Mesenchymal stem cell (in vitro differentiated cells and primary cell): ENCODE results near the gene MEGF11.

Experiments used
- DNase-seq: peaks from one replicate; pipeline ENCODE4 v3.0.0-alpha.2; 2013
- H2AFZ ChIP-seq: one replicate; pipeline ENCODE4 v1.6.1; 2013; ENCODE audit warnings: low read depth, mild to moderate bottlenecking, control low read depth, inconsistent platforms, low read length, moderate library complexity
- H2AK5ac ChIP-seq: 2 replicates; pipeline ENCODE4 v1.6.1; 2013; ENCODE audit warnings: low read length, moderate library complexity, mild to moderate bottlenecking, inconsistent platforms; ENCODE audit not compliant: severe bottlenecking
- H2BK120ac ChIP-seq: one replicate; pipeline ENCODE4 v1.6.1; 2013; ENCODE audit warnings: low read depth, mild to moderate bottlenecking, inconsistent platforms, low read length, moderate library complexity
- H2BK12ac ChIP-seq, 2 experiments: one replicate each; pipeline ENCODE4 v1.6.1; 2013; ENCODE audit warnings: inconsistent platforms in 2 of 2, low read length in 2 of 2, mild to moderate bottlenecking in 2 of 2, moderate library complexity in 2 of 2, control low read depth in 1 of 2
- H2BK15ac ChIP-seq: one replicate; pipeline ENCODE4 v1.6.1; 2013; ENCODE audit warnings: mild to moderate bottlenecking, low read depth, inconsistent platforms; ENCODE audit not compliant: poor library complexity, severe bottlenecking
- H2BK5ac ChIP-seq: 2 replicates; pipeline ENCODE4 v1.6.1; 2013; ENCODE audit warnings: low read depth, mild to moderate bottlenecking, low read length, control low read depth, inconsistent platforms; ENCODE audit not compliant: poor library complexity, severe bottlenecking
- H3K14ac ChIP-seq, 2 experiments: one replicate each; pipeline ENCODE4 v1.6.1; 2013; ENCODE audit warnings: inconsistent platforms in 2 of 2, low read length in 2 of 2, control low read depth in 1 of 2, mild to moderate bottlenecking in 1 of 2, moderate library complexity in 1 of 2
- H3K18ac ChIP-seq, 2 experiments: one replicate each; pipeline ENCODE4 v1.6.1; 2013; ENCODE audit warnings: inconsistent platforms in 2 of 2, low read length in 2 of 2, control low read depth in 1 of 2, low read depth in 1 of 2, mild to moderate bottlenecking in 1 of 2
- H3K23ac ChIP-seq, 2 experiments: one replicate each; pipeline ENCODE4 v1.6.1; 2013; ENCODE audit warnings: inconsistent platforms in 2 of 2, low read length in 2 of 2, mild to moderate bottlenecking in 2 of 2, moderate library complexity in 2 of 2, control low read depth in 1 of 2
- H3K27ac ChIP-seq: 2 replicates; pipeline ENCODE4 v1.5.1; 2013; ENCODE audit warnings: mild to moderate bottlenecking, moderate library complexity, low read length, control low read depth, inconsistent platforms; ENCODE audit not compliant: poor library complexity, severe bottlenecking
- H3K27me3 ChIP-seq, 2 experiments: 2 replicates each; pipeline versions ENCODE4 v1.6.1 to v1.7.0; 2013; ENCODE audit warnings: low read length in 2 of 2, mild to moderate bottlenecking in 2 of 2, moderate library complexity in 2 of 2, control low read depth in 1 of 2, inconsistent platforms in 1 of 2; ENCODE audit not compliant: control insufficient read depth in 1 of 2, insufficient read depth in 1 of 2
- H3K36me3 ChIP-seq, 2 experiments: 2 replicates each; pipeline versions ENCODE4 v1.6.1 to v1.7.0; 2013; ENCODE audit warnings: low read length in 2 of 2, control low read depth in 1 of 2, inconsistent platforms in 1 of 2, low read depth in 1 of 2, mild to moderate bottlenecking in 1 of 2; ENCODE audit not compliant: insufficient read depth in 2 of 2, control insufficient read depth in 1 of 2
- H3K4ac ChIP-seq, 2 experiments: one replicate each; pipeline ENCODE4 v1.6.1; 2013; ENCODE audit warnings: inconsistent platforms in 2 of 2, low read length in 2 of 2, mild to moderate bottlenecking in 2 of 2, moderate library complexity in 2 of 2, control low read depth in 1 of 2, low read depth in 1 of 2
- H3K4me1 ChIP-seq: 2 replicates; pipeline ENCODE4 v1.6.1; 2013; ENCODE audit warnings: low read depth, low read length, control low read depth; ENCODE audit not compliant: control insufficient read depth, insufficient read depth
- H3K4me2 ChIP-seq: 2 replicates; pipeline ENCODE4 v1.6.1; 2013; ENCODE audit warnings: low read length, mild to moderate bottlenecking, inconsistent platforms; ENCODE audit not compliant: poor library complexity, severe bottlenecking
- H3K4me3 ChIP-seq, 2 experiments: 2 replicates each; pipeline versions ENCODE4 v1.5.1 to v1.7.0; 2013; ENCODE audit warnings: low read length in 2 of 2, mild to moderate bottlenecking in 2 of 2, control low read depth in 1 of 2, low read depth in 1 of 2; ENCODE audit not compliant: insufficient read depth in 1 of 2
- H3K79me1 ChIP-seq: replicated peaks from 2 replicates; pipeline ENCODE4 v1.6.1; 2013; ENCODE audit warnings: mild to moderate bottlenecking, control low read depth, low read length, inconsistent platforms; ENCODE audit not compliant: poor library complexity, severe bottlenecking
- H3K9ac ChIP-seq: 2 replicates; pipeline ENCODE4 v1.7.0; 2013; ENCODE audit warnings: mild to moderate bottlenecking, low read length, moderate library complexity
- H3K9me3 ChIP-seq: 2 replicates; pipeline ENCODE4 v1.7.0; 2013; ENCODE audit warnings: mild to moderate bottlenecking, low read length; ENCODE audit not compliant: control insufficient read depth
- H4K8ac ChIP-seq: one replicate; pipeline ENCODE4 v1.6.1; 2013; ENCODE audit warnings: inconsistent platforms, mild to moderate bottlenecking, low read length, moderate library complexity
- H4K91ac ChIP-seq: one replicate; pipeline ENCODE4 v1.6.1; 2013; ENCODE audit warnings: mild to moderate bottlenecking, low read length, inconsistent platforms
- WGBS: methylation state at CpG from one replicate; pipeline ENCODE4 v1.1.7; 2013; ENCODE audit warnings: mixed read lengths; 5-methylcytosine and 5-hydroxymethylcytosine counted together

Gene MEGF11

GRCh38 chr15:65901336-65901735, 352.2 kb downstream of the MEGF11 start:
- Histone ChIP-seq H2BK12ac (no peak overlapping the region), H2BK120ac (no peak overlapping the region), H3K27ac (no peak overlapping the region), H3K4me1 (peaks cover 10% of the 10 kb centered on the region), H3K79me1 (peaks cover 35% of the 10 kb centered on the region), H2BK15ac (no peak overlapping the region), H3K4ac (no peak overlapping the region), H3K23ac (no peak overlapping the region), H3K4me2 (no peak overlapping the region), H2AFZ (no peak overlapping the region), H3K27me3 (no peaks in the 10 kb centered on the region), H3K14ac (no peak overlapping the region), H2BK5ac (no peak overlapping the region), H3K18ac (no peak overlapping the region), H4K8ac (no peak overlapping the region), H2AK5ac (no peak overlapping the region), H3K4me3 (no peak overlapping the region), H3K9ac (no peak overlapping the region), H3K36me3 (peaks cover 17 to 96% of the 10 kb centered on the region in 2 experiments), H3K9me3 (no peaks in the 10 kb centered on the region), H4K91ac (no peak overlapping the region)
- WGBS: no CpG with 5 or more reads among the region's 2 CpGs
- DNase-seq: no peak

GRCh38 chr15:65900488-65900887, 353.1 kb downstream of the MEGF11 start:
- WGBS: 100% methylated on average over 3 of the region's 3 CpGs
- no peak overlapping the region for H3K27ac ChIP-seq
- H3K27me3 ChIP-seq: no peaks in the 10 kb centered on the region
- peaks cover 35% of the 10 kb centered on the region for H3K79me1 ChIP-seq
- no peak overlapping the region for H3K4ac ChIP-seq
- no peak overlapping the region for H3K4me3 ChIP-seq
- no peak overlapping the region for H4K8ac ChIP-seq
- H3K23ac ChIP-seq: no peak overlapping the region
- H3K18ac ChIP-seq: no peak overlapping the region
- no peak overlapping the region for H2BK15ac ChIP-seq
- no peak overlapping the region for H3K4me2 ChIP-seq
- no peak overlapping the region for H2AFZ ChIP-seq
- H2BK5ac ChIP-seq: no peak overlapping the region
- H3K14ac ChIP-seq: no peak overlapping the region
- H3K9ac ChIP-seq: no peak overlapping the region
- no peak overlapping the region for H2BK120ac ChIP-seq
- DNase-seq: no peak
- H2AK5ac ChIP-seq: no peak overlapping the region
- H2BK12ac ChIP-seq: no peak overlapping the region
- H3K4me1 ChIP-seq: peaks cover 10% of the 10 kb centered on the region
- H3K36me3 ChIP-seq: peaks cover 13 to 95% of the 10 kb centered on the region in 2 experiments
- no peaks in the 10 kb centered on the region for H3K9me3 ChIP-seq
- H4K91ac ChIP-seq: no peak overlapping the region

- no peak overlapping the region for H3K9ac ChIP-seq
- no peak overlapping the region for H4K91ac ChIP-seq
- WGBS: 99% methylated on average over 2 of the region's 2 CpGs
- H3K36me3 ChIP-seq: peaks cover 15 to 82% of the 10 kb centered on the region in 2 experiments
- H3K4me3 ChIP-seq: no peak overlapping the region
- H3K4ac ChIP-seq: no peak overlapping the region
- no peaks in the 10 kb centered on the region for H3K4me1 ChIP-seq
- H3K14ac ChIP-seq: no peak overlapping the region
- H3K23ac ChIP-seq: no peak overlapping the region
- peaks cover 26% of the 10 kb centered on the region for H3K79me1 ChIP-seq
- no peak overlapping the region for H2AK5ac ChIP-seq
- H4K8ac ChIP-seq: no peak overlapping the region
- no peak overlapping the region for H2BK15ac ChIP-seq
- H2BK12ac ChIP-seq: no peak overlapping the region
- H3K4me2 ChIP-seq: no peak overlapping the region
- H3K9me3 ChIP-seq: no peaks in the 10 kb centered on the region
- H3K27me3 ChIP-seq: no peaks in the 10 kb centered on the region
- no peak overlapping the region for H3K27ac ChIP-seq
- H2BK5ac ChIP-seq: no peak overlapping the region
- no peak overlapping the region for H3K18ac ChIP-seq
- no peak for DNase-seq
- H2AFZ ChIP-seq: no peak overlapping the region
- H2BK120ac ChIP-seq: no peak overlapping the region
Measured at GRCh38 chr15:65896236-65896635, 357.3 kb downstream of the MEGF11 start.

- Histone ChIP-seq H3K23ac (no peak overlapping the region), H3K9ac (no peak overlapping the region), H3K14ac (no peak overlapping the region), H4K91ac (no peak overlapping the region), H2BK15ac (no peak overlapping the region), H4K8ac (no peak overlapping the region), H3K4me1 (no peaks in the 10 kb centered on the region), H2AK5ac (no peak overlapping the region), H2BK120ac (no peak overlapping the region), H3K36me3 (peaks cover 6 to 79% of the 10 kb centered on the region in 2 experiments), H3K18ac (no peak overlapping the region), H2BK12ac (no peak overlapping the region), H2AFZ (no peak overlapping the region), H3K4me2 (no peak overlapping the region), H3K9me3 (no peaks in the 10 kb centered on the region), H3K27me3 (no peaks in the 10 kb centered on the region), H3K79me1 (peaks cover 24% of the 10 kb centered on the region), H3K4me3 (no peak overlapping the region), H2BK5ac (no peak overlapping the region), H3K4ac (no peak overlapping the region), H3K27ac (no peak overlapping the region)
- over 99% methylated on average over 5 of the region's 5 CpGs for WGBS
- no peak for DNase-seq
Measured at GRCh38 chr15:65893060-65893459, 360.5 kb downstream of the MEGF11 start.
